Dermis lymphatic vessel endothelial cell (primary cell): Measurements from ENCODE around the gene FITM1. TPM values are rescaled to one million over a fixed set of nuclear protein-coding genes. Genes with fewer than 3 reads are reported as not detected.

Source experiments
- total RNA-seq: library from RNA; depleted of rRNA; stranded (reverse); fragments of >200 nt; gene quantifications from 2 replicates; pipeline ENCODE4 v1.2.1, GENCODE V29; 2014

The FITM1 gene
- total RNA-seq = 0.34 and 0.76 TPM in 2 replicates

GRCh38 chr14:24130380-24130716 is at the start of gene FITM1:
Gene FITM1, plus strand, starts transcription at chr14:24130659. Its CDS starts 905 bp downstream, at chr14:24131564.

GRCh38 chr14:24093901-24094840 is 36.3 kb upstream of the FITM1 start, which contains the start of gene PCK2:
Gene PCK2, plus strand, starts transcription at chr14:24094311. Its CDS starts 95 bp downstream, at chr14:24094406.

GRCh38 chr14:24114532-24115421 is 15.7 kb upstream of the FITM1 start, which contains the start of the genes DCAF11 and NRL:
Gene DCAF11, plus strand, starts transcription at chr14:24114777. Its CDS starts 818 bp downstream, at chr14:24115595.
Gene NRL, minus strand, starts transcription at chr14:24114949. Its CDS starts 32,101 bp downstream, at chr14:24082848.

GRCh38 chr14:24135834-24136683 is 5.6 kb downstream of the FITM1 start, which contains the start of gene PSME1:
Gene PSME1, plus strand, starts transcription at chr14:24136194. Its CDS starts 69 bp downstream, at chr14:24136263.

GRCh38 chr14:24141097-24141880 is 10.8 kb downstream of the FITM1 start, which contains the start of gene EMC9:
Gene EMC9, minus strand, starts transcription at chr14:24141591. Its CDS starts 287 bp downstream, at chr14:24141304.

GRCh38 chr14:24146453-24146977 is 16.1 kb downstream of the FITM1 start, which contains the start of gene PSME2:
Gene PSME2, minus strand, starts transcription at chr14:24146610. Its CDS starts 29 bp downstream, at chr14:24146581.

GRCh38 chr14:24146978-24147760 is 16.7 kb downstream of the FITM1 start, which contains the start of gene RNF31:
Gene RNF31, plus strand, starts transcription at chr14:24147498. Its CDS starts 201 bp downstream, at chr14:24147699.

GRCh38 chr14:24160850-24161804 is 30.7 kb downstream of the FITM1 start, which contains the start of gene IRF9:
Gene IRF9, plus strand, starts transcription at chr14:24161265. Its CDS starts 880 bp downstream, at chr14:24162145.

GRCh38 chr14:24171422-24172260 is 41.2 kb downstream of the FITM1 start, which contains the start of gene REC8:
Gene REC8, plus strand, starts transcription at chr14:24172080. Its CDS starts 473 bp downstream, at chr14:24172553.

Other genes with a start within 250 kb of the FITM1 start
- 48.3 and 59.6 TPM in 2 replicates for gene DHRS4, start 176.9 kb upstream of the FITM1 start, total RNA-seq
- gene DHRS4L2, start 141.7 kb upstream of the FITM1 start, total RNA-seq = 12.1 and 14.8 TPM in 2 replicates
- gene CARMIL3, start 78.7 kb upstream of the FITM1 start, total RNA-seq = under 0.01 TPM in 1 of 2 replicates, not detected in the other
- gene CPNE6, start 59.1 kb upstream of the FITM1 start, total RNA-seq = not detected in 2 replicates
- gene PCK2, start 36.3 kb upstream of the FITM1 start, total RNA-seq = 6.7 and 9.0 TPM in 2 replicates
- 65.9 and 89.1 TPM in 2 replicates for gene DCAF11, start 15.9 kb upstream of the FITM1 start, total RNA-seq
- 0.69 and 2.2 TPM in 2 replicates for gene NRL, start 15.7 kb upstream of the FITM1 start, total RNA-seq
- gene PSME1, start 5.5 kb downstream of the FITM1 start, total RNA-seq = 142 and 144 TPM in 2 replicates
- gene EMC9, start 10.9 kb downstream of the FITM1 start, total RNA-seq = 15.4 and 15.8 TPM in 2 replicates
- gene PSME2, start 16.0 kb downstream of the FITM1 start, total RNA-seq = 109 and 142 TPM in 2 replicates
- gene RNF31, start 16.8 kb downstream of the FITM1 start, total RNA-seq = 22.1 and 24.0 TPM in 2 replicates
- 43.9 and 55.4 TPM in 2 replicates for gene IRF9, start 30.6 kb downstream of the FITM1 start, total RNA-seq
- 0.87 and 1.3 TPM in 2 replicates for gene REC8, start 41.4 kb downstream of the FITM1 start, total RNA-seq
- 19.3 and 31.5 TPM in 2 replicates for gene IPO4, start 58.2 kb downstream of the FITM1 start, total RNA-seq
- 39.6 and 58.0 TPM in 2 replicates for gene TM9SF1, start 64.8 kb downstream of the FITM1 start, total RNA-seq
- not detected in 2 replicates for gene TSSK4, start 75.0 kb downstream of the FITM1 start, total RNA-seq
- 23.7 and 27.1 TPM in 2 replicates for gene CHMP4A, start 82.8 kb downstream of the FITM1 start, total RNA-seq
- gene MDP1, start 85.4 kb downstream of the FITM1 start, total RNA-seq = 11.3 and 13.1 TPM in 2 replicates
- 186 and 243 TPM in 2 replicates for gene NEDD8, start 101.7 kb downstream of the FITM1 start, total RNA-seq
- 80.6 and 106 TPM in 2 replicates for gene GMPR2, start 102.3 kb downstream of the FITM1 start, total RNA-seq
- 45.1 and 70.4 TPM in 2 replicates for gene TINF2, start 112.0 kb downstream of the FITM1 start, total RNA-seq
- gene TGM1, start 132.5 kb downstream of the FITM1 start, total RNA-seq = 0.09 and 0.22 TPM in 2 replicates
- 10.7 and 12.2 TPM in 2 replicates for gene RABGGTA, start 140.9 kb downstream of the FITM1 start, total RNA-seq
- 5.8 and 16.0 TPM in 2 replicates for gene DHRS1, start 169.1 kb downstream of the FITM1 start, total RNA-seq
- gene NOP9, start 169.2 kb downstream of the FITM1 start, total RNA-seq = 20.8 and 21.0 TPM in 2 replicates
- gene CIDEB, start 177.3 kb downstream of the FITM1 start, total RNA-seq = 1.2 TPM in 2 replicates
- gene LTB4R2, start 179.5 kb downstream of the FITM1 start, total RNA-seq = 2.3 and 3.1 TPM in 2 replicates
- 1.6 and 1.7 TPM in 2 replicates for gene LTB4R, start 180.8 kb downstream of the FITM1 start, total RNA-seq
- 51.0 and 57.6 TPM in 2 replicates for gene ADCY4, start 204.4 kb downstream of the FITM1 start, total RNA-seq
- 2.1 and 2.2 TPM in 2 replicates for gene RIPK3, start 209.3 kb downstream of the FITM1 start, total RNA-seq
- gene NFATC4, start 237.5 kb downstream of the FITM1 start, total RNA-seq = 0.34 and 0.65 TPM in 2 replicates